ENCODE data around the gene AQP1. TPM values are rescaled to one million over a fixed set of nuclear protein-coding genes. Genes with fewer than 3 reads are reported as not detected.

Gene AQP1
- total and polyA plus RNA-seq, 2 of the 13 experiments (the other 11 are each of a cell fraction or from before 2014, with no cell fraction given) = not detected

- TF ChIP-seq ARNTL (CRISPR knock-in tag; IDR thresholded peaks at IDR 0.05) = no peak
- TF ChIP-seq BCL6 (CRISPR knock-in tag; IDR thresholded peaks at IDR 0.05) = no peak
- TF ChIP-seq CREB1 (IDR thresholded peaks at IDR 0.05) = 0 out of 2 replicates have a peak, but pooled peaks have one; percentile 2
- TF ChIP-seq CREB1 (CRISPR knock-in tag; IDR thresholded peaks at IDR 0.05) = no peak
- no peak for TF ChIP-seq ZNF558 (CRISPR knock-in tag; IDR thresholded peaks at IDR 0.05; ENCODE audit: borderline replicate concordance)
- TF ChIP-seq ARNT2 (CRISPR knock-in tag; IDR thresholded peaks at IDR 0.05; ENCODE audit: low read depth) = no peak
- 0 out of 2 replicates have a peak, but pooled peaks have one; percentile 19 for TF ChIP-seq ZNF605 (CRISPR knock-in tag; IDR thresholded peaks at IDR 0.05)
- no peak for TF ChIP-seq NFKBIZ (CRISPR knock-in tag; IDR thresholded peaks at IDR 0.05)
- TF ChIP-seq SP5 (CRISPR knock-in tag; IDR thresholded peaks at IDR 0.05; ENCODE audit: borderline replicate concordance, low read depth) = no peak
- no peak for TF ChIP-seq ZNF512B (CRISPR knock-in tag; IDR thresholded peaks at IDR 0.05; ENCODE audit: borderline replicate concordance)
- peak; percentile 60; the same call in 1 of the 2 replicates for TF ChIP-seq NR2F6 (IDR thresholded peaks at IDR 0.05)
- TF ChIP-seq NR2F6 (CRISPR knock-in tag; IDR thresholded peaks at IDR 0.05) = peak; percentile 80
- TF ChIP-seq ZNF883 (CRISPR knock-in tag; IDR thresholded peaks at IDR 0.05; ENCODE audit: not compliant biosample characterization) = no peak
- peak; percentile 27; the same call in 1 of the 2 replicates for TF ChIP-seq ZFP91 (CRISPR knock-in tag; IDR thresholded peaks at IDR 0.05; ENCODE audit: borderline replicate concordance)
- TF ChIP-seq TMF1 (CRISPR knock-in tag; IDR thresholded peaks at IDR 0.05; ENCODE audit: low read depth) = no peak
- TF ChIP-seq ZBTB20 (CRISPR knock-in tag; IDR thresholded peaks at IDR 0.05; ENCODE audit: borderline replicate concordance, low read depth) = no peak
- TF ChIP-seq ATF2 (CRISPR knock-in tag; IDR thresholded peaks at IDR 0.05) = no peak
- no peak for TF ChIP-seq SNAPC5 (CRISPR knock-in tag; IDR thresholded peaks at IDR 0.05; ENCODE audit: borderline replicate concordance)
- TF ChIP-seq ZSCAN5A (CRISPR knock-in tag; IDR thresholded peaks at IDR 0.05; ENCODE audit: borderline replicate concordance) = no peak
- TF ChIP-seq HBP1 (CRISPR knock-in tag; IDR thresholded peaks at IDR 0.05; ENCODE audit: low read depth) = no peak
- TF ChIP-seq ZNF337 (CRISPR knock-in tag; IDR thresholded peaks at IDR 0.05; ENCODE audit: borderline replicate concordance, low read depth) = no peak
Observed at GRCh38 chr7:30974605-30975255, 63.1 kb downstream of the AQP1 start (continued).
